Pancreas (tissue), 10 donors: ENCODE results near the gene HOMEZ. TPM values are rescaled to one million over a fixed set of nuclear protein-coding genes. Genes with fewer than 3 reads are reported as not detected.

Experiments used
- ATAC-seq, 4 donors: fragments of 200-7000 bp; cut with Tn5 transposase; one replicate each; pipeline versions ENCODE4 v1.8.0 to v1.9.1; 2020; ENCODE audit warnings: mild to moderate bottlenecking in 4 of 4, moderate library complexity in 4 of 4
- DNase-seq, 6 donors: peaks; one replicate each; pipeline ENCODE4 v3.0.0-alpha.2; 2020
- FAIRE-seq: peaks from 2 replicates; lab custom pipeline; 2012; peaks lifted over from hg19 to GRCh38; lab: Jason Lieb, UNC
- H3K27ac ChIP-seq, 4 donors: fragments of 200-600 bp; sonication (generic); 1 replicate in 3 of 4; 2 replicates in 1 of 4; pipeline versions ENCODE4 v1.5.0 to v1.8.0; 2020
- H3K27me3 ChIP-seq, 4 donors: fragments of 200-600 bp; one replicate each; pipeline ENCODE4 v1.8.0; 2021
- H3K36me3 ChIP-seq, 3 donors: fragments of 200-600 bp; sonication (generic) in 1 of 3; one replicate each; pipeline versions ENCODE4 v1.5.0 to v1.8.0; 2020 to 2021
- H3K4me1 ChIP-seq, 3 donors: fragments of 200-600 bp; one replicate each; pipeline ENCODE4 v1.8.0; 2021
- H3K4me3 ChIP-seq, 4 donors: fragments of 200-600 bp; sonication (generic) in 2 of 4; one replicate each; pipeline versions ENCODE4 v1.5.0 to v1.8.0; 2020 to 2021
- H3K9me3 ChIP-seq, 4 donors: fragments of 200-600 bp; one replicate each; pipeline ENCODE4 v1.8.0; 2021
- WGBS, 2 donors: extraction: QIAGEN DNeasy Blood & Tissue Kit; methylation state at CpG; one replicate each; pipeline ENCODE4 v1.1.7; 2013; 5-methylcytosine and 5-hydroxymethylcytosine counted together
- intact Hi-C, 3 donors: fragments of 100-400 bp; cut with DNase I; formaldehyde crosslinking; loops; one replicate each; pipeline versions ENCODE4 v1.11.1 to v1.14.2; 2022
- polyA plus RNA-seq, 2 donors: library from polyadenylated mRNA; stranded (reverse); fragments of 200-250 nt; gene quantifications; one replicate each; pipeline ENCODE4 v1.2.3, GENCODE V29; 2013
- total RNA-seq, 6 donors: library from RNA; stranded (reverse); fragmentation: NEBNext Ultra II Directional in 4 of 6; extraction: Animal tissue kit (Norgen Biotek cat#: 25700) in 4 of 6; gene quantifications; one replicate each; pipeline versions ENCODE4 v1.2.1 to v1.2.4, GENCODE V29; 2021 to 2023
- TF ChIP-seq, protein P1 (sequence below), 4 donors: fragments of 200-600 bp; sonication (generic) in 3 of 4; IDR thresholded peaks; one replicate each; pipeline versions ENCODE4 v1.5.0 to v1.8.0; 2021; ENCODE audit warnings: antibody characterized with exemption in 4 of 4
- donor health status: healthy with polysubstance abuse.
- donor health status: DM: no; HTN: no; CAD: no; lungs with moderate emphysema.
- donor health status: DM: no; HTN: no; CAD: no.
- donor health status: control.
- donor health status: control.
- donor health status: Bipolar disorder and iron deficiency.
- donor health status: DM: yes; HTN: yes; CAD: no.
- donor health status: DM: no; HTN: no; CAD: no.
- donor health status: DM: no; HTN: no; CAD: no.
- donor health status: DM: yes; HTN: yes; CAD: no.

Gene HOMEZ
- total and polyA plus RNA-seq, 8 donors = 4.5 to 10.3 (median 5.7) TPM

DNA sequence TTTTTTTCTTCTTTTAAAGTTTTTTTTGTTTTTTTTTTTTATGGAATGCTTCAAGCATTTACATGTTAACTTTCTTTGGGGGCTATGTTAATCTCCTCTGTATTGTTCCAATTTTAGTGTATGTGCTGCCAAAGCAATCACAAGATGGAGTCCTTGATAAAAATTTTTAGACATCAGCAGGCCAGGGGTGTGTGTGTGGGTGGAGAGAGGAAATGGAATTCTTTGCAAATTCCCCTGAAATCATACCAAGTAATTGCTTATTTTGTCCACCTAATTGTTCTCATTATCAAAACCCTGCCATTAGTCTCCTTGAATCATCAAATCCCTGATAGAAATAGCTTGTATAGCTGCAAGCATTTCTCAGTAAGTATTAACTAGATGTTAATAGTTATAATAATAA is 26.5 kb downstream of the HOMEZ start:
- FAIRE-seq = no peak
- H3K4me3 ChIP-seq = no peak overlapping the region
- no peak for ATAC-seq
- H3K36me3 ChIP-seq = no peaks in the 10 kb centered on the region
- H3K27me3 ChIP-seq = no peaks in the 10 kb centered on the region
- H3K4me1 ChIP-seq = peaks cover 0 to 2% (median 0%) of the 10 kb centered on the region in 3 donors
- H3K27ac ChIP-seq = no peak overlapping the region
- TF ChIP-seq, protein P1, sequence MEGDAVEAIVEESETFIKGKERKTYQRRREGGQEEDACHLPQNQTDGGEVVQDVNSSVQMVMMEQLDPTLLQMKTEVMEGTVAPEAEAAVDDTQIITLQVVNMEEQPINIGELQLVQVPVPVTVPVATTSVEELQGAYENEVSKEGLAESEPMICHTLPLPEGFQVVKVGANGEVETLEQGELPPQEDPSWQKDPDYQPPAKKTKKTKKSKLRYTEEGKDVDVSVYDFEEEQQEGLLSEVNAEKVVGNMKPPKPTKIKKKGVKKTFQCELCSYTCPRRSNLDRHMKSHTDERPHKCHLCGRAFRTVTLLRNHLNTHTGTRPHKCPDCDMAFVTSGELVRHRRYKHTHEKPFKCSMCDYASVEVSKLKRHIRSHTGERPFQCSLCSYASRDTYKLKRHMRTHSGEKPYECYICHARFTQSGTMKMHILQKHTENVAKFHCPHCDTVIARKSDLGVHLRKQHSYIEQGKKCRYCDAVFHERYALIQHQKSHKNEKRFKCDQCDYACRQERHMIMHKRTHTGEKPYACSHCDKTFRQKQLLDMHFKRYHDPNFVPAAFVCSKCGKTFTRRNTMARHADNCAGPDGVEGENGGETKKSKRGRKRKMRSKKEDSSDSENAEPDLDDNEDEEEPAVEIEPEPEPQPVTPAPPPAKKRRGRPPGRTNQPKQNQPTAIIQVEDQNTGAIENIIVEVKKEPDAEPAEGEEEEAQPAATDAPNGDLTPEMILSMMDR (IDR thresholded peaks at IDR 0.05) = no peak
- intact Hi-C loops = no loop called here
- no peak for DNase-seq
- no peaks in the 10 kb centered on the region for H3K9me3 ChIP-seq

DNA sequence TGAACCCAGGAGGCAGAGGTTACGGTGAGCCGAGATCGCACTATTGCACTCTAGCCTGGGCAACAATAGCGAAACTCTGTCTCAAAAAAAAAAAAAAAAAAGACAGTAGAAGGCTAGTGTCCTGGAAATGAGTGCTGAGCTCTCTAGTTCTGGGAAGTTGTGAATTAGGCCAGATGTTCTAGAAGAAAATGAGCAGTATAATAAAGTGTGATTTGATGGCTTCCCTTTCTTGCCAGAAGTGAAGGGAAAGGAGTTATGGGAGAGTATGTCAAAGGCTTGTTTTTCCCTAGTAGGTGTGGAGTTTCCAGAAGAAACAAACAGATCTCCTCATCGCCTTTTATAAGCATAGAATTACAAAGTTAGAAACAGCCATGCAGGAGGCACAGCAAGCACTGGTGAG is 27.7 kb downstream of the HOMEZ start:
- DNase-seq = no peak
- Histone ChIP-seq H3K27ac (no peak overlapping the region), H3K4me3 (no peak overlapping the region), H3K9me3 (no peaks in the 10 kb centered on the region), H3K36me3 (no peaks in the 10 kb centered on the region), H3K4me1 (peaks cover 0 to 3% (median 0%) of the 10 kb centered on the region in 3 donors), H3K27me3 (no peaks in the 10 kb centered on the region)
- ATAC-seq = no peak
- intact Hi-C loops = no loop called here
- TF ChIP-seq, protein P1 (IDR thresholded peaks at IDR 0.05) = no peak
- WGBS, 2 donors = 92 to 97% methylated on average over 5 of the region's 5 CpGs
- FAIRE-seq = no peak

DNA sequence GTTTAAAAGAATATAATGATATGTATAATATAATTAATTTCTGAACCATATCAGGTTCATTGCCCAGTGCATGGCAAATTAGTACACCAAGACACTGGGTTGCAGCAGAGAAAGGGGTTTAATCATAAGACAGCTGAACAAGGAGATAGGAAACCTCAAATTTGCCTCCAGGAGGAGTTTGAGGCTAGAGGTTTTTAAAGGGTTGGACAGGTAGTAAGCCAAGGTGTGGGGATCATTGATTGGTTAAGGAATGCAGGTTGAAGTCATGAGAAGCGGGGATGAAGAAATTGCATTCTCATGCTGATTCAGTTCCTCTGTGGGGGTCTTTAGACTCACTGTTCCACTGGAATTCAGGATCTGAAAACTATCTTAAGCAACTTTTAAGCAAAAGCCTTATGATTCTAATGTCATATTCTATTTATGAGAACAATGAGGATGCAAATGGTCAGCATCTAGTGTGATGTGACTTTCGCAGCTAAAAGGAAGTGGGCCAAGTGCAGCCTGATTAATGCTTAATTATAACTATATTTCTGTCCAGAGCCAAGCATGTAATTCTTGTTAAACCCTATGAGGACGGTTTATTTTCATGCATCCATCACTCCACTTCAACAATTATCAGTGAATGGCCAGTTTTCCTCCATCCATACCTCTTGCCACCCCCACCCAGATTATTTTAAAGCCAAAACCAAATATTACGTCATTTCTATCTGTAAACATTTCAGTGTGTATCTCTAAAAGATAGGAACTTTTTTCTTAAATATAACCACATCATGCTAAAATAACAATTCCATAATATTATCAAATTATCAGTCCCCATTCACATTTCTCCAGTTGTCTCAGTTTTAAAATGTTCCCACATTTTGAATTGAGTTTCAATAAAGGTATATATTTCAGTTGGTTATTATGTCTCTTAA is 33.3 kb downstream of the HOMEZ start:
- Histone ChIP-seq H3K36me3 (no peaks in the 10 kb centered on the region), H3K9me3 (no peaks in the 10 kb centered on the region), H3K27ac (no peak overlapping the region), H3K4me1 (peaks cover 0 to 7% (median 0%) of the 10 kb centered on the region in 3 donors), H3K4me3 (no peak overlapping the region), H3K27me3 (no peaks in the 10 kb centered on the region)
- intact Hi-C loops = no loop called here
- DNase-seq (no peak), FAIRE-seq (no peak), ATAC-seq (no peak)
- WGBS, 2 donors = 64 to 77% methylated on average over 4 of the region's 4 CpGs
- TF ChIP-seq, protein P1 (IDR thresholded peaks at IDR 0.05) = no peak

DNA sequence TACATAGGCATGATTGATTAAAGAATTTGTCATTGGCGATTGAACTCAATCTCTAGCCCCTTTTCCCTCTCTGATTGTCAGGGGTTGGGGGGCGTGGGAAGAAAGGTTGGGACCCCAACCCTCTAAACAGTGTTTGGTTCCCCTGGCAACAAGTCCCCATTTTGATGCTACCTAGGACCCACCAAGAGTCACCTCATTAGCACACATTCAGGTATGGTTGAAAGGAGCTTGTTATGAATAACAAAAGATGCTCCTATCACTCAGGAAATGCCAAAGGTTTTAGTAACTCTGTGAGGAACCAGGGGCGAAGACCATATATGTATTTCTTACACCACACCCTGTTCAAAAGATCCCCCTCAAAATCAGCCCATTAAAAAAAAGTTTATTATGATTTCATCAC is 33.9 kb downstream of the HOMEZ start:
- no peak for FAIRE-seq
- ATAC-seq = no peak
- TF ChIP-seq, protein P1 (IDR thresholded peaks at IDR 0.05) = no peak
- Histone ChIP-seq H3K27me3 (no peaks in the 10 kb centered on the region), H3K9me3 (no peaks in the 10 kb centered on the region), H3K27ac (no peak overlapping the region), H3K4me3 (no peak overlapping the region), H3K4me1 (peaks cover 0 to 7% (median 0%) of the 10 kb centered on the region in 3 donors), H3K36me3 (no peaks in the 10 kb centered on the region)
- 65 to 84% methylated on average over 3 of the region's 3 CpGs for WGBS, 2 donors
- no peak for DNase-seq
- intact Hi-C loops = no loop called here

DNA sequence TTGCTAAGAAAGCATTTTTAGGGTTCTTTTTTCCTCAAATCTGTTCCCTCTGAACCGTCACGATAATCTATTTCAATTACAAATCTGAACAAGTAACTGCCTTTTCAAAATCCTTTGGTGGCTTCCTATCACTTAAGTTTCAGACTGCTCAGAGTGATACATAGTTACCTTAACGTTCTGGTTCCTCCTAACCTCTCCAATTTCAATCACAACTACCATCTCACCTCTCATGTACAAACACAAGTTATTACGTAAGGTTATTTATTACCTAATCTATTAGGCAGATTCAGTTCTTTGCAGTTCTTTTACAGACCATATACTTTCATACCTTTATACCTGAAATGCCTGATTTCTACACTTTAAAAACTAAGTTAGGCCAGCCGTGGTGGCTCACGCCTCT is 36.1 kb downstream of the HOMEZ start:
- DNase-seq (no peak), FAIRE-seq (no peak), ATAC-seq (no peak)
- Histone ChIP-seq H3K36me3 (no peaks in the 10 kb centered on the region), H3K9me3 (no peaks in the 10 kb centered on the region), H3K4me3 (no peak overlapping the region), H3K4me1 (peaks cover 9 to 19% (median 13%) of the 10 kb centered on the region in 3 donors), H3K27ac (no peak overlapping the region), H3K27me3 (no peaks in the 10 kb centered on the region)
- intact Hi-C loops = no loop called here
- TF ChIP-seq, protein P1 (IDR thresholded peaks at IDR 0.05) = no peak
- 61 to 67% methylated on average over 6 of the region's 6 CpGs for WGBS, 2 donors
